ENCODE results near the gene ATP6V0D1.

DNA sequence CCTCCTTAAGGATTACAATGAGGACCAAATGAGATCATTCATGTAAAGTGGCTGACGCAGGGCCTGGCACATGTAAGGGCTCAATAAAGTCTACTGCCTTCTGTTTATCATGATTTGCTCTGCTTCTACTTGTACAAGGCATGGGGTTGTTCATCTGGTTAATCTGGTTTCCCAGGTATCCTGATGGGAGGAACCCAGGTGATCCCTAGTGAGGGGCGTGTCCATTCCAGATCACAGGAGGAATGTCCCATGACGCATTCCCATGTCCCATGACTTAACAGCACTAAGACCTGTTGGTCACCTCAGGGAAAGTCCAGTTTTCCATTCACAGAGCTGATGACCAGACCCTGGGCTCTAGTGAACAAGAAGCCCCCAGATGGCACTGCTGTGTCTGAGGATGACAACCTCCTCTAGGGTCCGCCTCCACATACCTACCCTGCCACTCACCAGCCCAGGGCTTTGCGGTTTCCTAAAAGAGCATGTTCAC is 76.2 kb downstream of the ATP6V0D1 start:
- TF ChIP-seq, protein P1, sequence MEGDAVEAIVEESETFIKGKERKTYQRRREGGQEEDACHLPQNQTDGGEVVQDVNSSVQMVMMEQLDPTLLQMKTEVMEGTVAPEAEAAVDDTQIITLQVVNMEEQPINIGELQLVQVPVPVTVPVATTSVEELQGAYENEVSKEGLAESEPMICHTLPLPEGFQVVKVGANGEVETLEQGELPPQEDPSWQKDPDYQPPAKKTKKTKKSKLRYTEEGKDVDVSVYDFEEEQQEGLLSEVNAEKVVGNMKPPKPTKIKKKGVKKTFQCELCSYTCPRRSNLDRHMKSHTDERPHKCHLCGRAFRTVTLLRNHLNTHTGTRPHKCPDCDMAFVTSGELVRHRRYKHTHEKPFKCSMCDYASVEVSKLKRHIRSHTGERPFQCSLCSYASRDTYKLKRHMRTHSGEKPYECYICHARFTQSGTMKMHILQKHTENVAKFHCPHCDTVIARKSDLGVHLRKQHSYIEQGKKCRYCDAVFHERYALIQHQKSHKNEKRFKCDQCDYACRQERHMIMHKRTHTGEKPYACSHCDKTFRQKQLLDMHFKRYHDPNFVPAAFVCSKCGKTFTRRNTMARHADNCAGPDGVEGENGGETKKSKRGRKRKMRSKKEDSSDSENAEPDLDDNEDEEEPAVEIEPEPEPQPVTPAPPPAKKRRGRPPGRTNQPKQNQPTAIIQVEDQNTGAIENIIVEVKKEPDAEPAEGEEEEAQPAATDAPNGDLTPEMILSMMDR (IDR thresholded peaks at IDR 0.05; ENCODE audit: low read length), result no peak
- no peak for TF ChIP-seq EZH2phosphoT487 (IDR thresholded peaks at IDR 0.05; ENCODE audit: low read length)
- TF ChIP-seq EZH2 (optimal IDR thresholded peaks at IDR 0.05; ENCODE audit: low read depth, low read length), result no peak
